ENCODE measurements around the gene OR10G7.
A peak's percentile ranks its signal among the peaks of the same experiment; 100 is the strongest.

OR10G7 gene

GRCh38 chr11:124041254-124041653 is at the start of gene OR10G7:
Gene OR10G7 (minus strand): TSS chr11:124041325. CDS start chr11:124039001, 2,324 bp downstream.
- no peak for DNase-seq (ENCODE audit: low read depth)

GRCh38 chr11:124085997-124086846 is 45.1 kb upstream of the OR10G7 start:
- DNase-seq (ENCODE audit: low read depth) = no peak

GRCh38 chr11:124085583-124085982 is 44.5 kb upstream of the OR10G7 start:
- no peak for DNase-seq (ENCODE audit: low read depth)

DNA sequence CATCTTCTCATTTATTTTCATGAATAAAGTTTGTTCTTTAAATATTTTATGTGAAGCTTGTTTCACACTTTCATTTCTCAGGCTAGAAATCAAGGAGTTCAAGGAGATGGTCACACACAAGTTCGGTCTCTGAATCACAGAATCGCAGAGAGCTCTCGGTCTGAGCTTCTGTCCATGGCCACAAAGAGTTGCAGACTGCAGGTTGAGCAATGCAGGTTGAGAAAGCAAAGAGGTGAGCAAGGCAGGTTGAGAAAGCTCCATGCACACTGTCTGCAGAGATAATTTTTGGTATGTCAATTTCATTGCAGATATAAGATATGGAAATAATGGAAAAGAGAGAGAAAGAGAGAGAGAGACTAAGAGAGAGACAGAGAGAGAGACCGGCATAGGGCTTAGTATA is 41.2 kb upstream of the OR10G7 start:
- no peak for DNase-seq (ENCODE audit: low read depth)

DNA sequence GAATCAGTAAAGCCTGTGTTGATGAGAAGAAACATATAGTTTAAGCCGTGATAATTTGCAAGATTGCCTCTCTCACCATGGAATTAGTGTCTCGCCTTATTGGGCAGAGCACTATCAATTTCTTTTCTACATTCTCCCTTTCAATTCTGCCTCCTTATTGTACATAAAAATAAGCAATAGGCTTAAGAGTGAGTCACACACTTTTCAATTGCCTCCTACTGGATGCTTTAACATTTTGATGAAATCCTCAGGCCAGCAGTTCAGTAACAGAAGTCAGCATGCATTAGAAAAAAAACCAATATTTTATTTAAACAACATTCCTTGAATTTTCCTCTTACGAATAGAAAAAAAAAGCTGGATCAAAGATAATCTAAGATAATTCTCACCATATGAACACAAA is 40.4 kb upstream of the OR10G7 start:
- DNase-seq (ENCODE audit: low read depth) = no peak

GRCh38 chr11:124080327-124081001 is 39.3 kb upstream of the OR10G7 start:
- DNase-seq (ENCODE audit: low read depth) = no peak

DNA sequence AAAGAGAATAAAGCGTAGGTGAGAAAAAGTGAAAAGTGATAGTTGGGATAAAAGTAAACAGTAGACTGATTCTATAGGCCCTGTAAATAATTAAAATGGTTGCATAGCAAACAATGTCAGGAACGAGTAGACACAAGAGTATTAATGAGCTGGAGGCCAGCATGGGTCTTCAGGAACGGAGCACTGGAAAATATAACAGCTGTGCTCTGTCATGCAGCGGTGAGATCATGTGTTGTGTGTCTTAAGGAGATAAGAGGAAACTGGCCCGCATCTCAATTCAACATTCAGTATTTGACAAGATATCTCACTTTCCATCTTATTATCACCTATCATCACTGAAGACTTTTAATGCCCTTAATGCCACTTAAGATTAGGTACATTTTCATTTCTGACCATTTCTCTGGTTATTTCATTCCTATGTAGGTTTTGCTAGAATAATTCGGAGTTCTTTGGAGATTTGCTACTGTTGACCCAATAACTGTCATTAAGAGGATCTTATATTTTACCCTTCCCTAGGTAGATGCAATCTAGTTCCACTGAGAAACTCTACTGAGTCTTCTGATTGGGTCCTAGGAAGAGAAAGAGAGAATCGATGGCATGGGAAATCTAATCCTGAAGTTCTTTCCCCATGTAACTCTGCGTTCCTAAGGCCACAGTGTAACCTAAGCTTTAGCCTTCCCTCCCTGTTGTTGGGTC is 38.7 kb upstream of the OR10G7 start:
- DNase-seq (ENCODE audit: low read depth) = no peak

- no peak for DNase-seq (ENCODE audit: low read depth)
Measured at GRCh38 chr11:124078591-124078990, 37.5 kb upstream of the OR10G7 start.

- DNase-seq (ENCODE audit: low read depth) = no peak
Measured at GRCh38 chr11:124077266-124077665, 36.1 kb upstream of the OR10G7 start.

- no peak for DNase-seq (ENCODE audit: low read depth)
Measured at GRCh38 chr11:124075841-124076651, 34.9 kb upstream of the OR10G7 start.

- no peak for DNase-seq (ENCODE audit: low read depth)
Measured at GRCh38 chr11:124075492-124075840, 34.3 kb upstream of the OR10G7 start.

- DNase-seq (ENCODE audit: low read depth) = no peak
Measured at GRCh38 chr11:124074554-124074953, 33.4 kb upstream of the OR10G7 start.

DNA sequence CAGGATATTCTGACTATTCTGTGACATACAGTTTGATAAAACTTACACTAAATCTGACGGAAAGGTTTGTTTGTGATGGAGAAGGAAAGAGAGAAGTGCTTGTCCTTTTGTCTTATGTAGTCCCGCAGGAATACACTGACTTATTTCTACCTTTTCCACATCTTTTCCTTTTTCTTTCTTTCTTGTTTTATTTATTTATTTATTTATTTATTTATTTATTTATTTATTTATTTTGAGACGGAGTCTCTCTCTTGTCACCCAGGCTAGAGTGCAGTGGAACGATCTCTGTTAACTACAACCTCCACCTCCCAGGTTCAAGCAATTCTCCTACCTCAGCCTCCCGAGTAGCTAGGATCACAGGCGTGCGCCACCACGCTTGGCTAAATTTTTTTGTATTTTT is 31.0 kb upstream of the OR10G7 start:
- DNase-seq (ENCODE audit: low read depth) = no peak

DNA sequence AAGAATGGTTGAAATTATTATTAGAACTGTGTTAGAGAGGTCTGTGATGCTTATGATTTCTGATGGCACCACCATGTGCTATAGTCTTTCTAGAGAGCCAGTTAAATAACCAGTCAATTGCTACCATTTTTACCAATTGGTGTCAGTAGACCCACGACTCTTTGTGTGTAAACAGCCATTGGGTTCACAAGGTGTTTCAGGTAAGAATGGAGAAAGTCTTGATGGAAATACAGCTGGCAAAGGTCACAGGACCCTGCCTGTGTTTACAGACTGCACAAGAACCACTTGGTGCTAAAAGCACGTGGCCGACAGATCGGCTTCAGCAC is 30.5 kb upstream of the OR10G7 start:
- DNase-seq (ENCODE audit: low read depth) = no peak

GRCh38 chr11:124070915-124071622 is 29.9 kb upstream of the OR10G7 start:
- DNase-seq (ENCODE audit: low read depth) = peak; percentile 38

DNA sequence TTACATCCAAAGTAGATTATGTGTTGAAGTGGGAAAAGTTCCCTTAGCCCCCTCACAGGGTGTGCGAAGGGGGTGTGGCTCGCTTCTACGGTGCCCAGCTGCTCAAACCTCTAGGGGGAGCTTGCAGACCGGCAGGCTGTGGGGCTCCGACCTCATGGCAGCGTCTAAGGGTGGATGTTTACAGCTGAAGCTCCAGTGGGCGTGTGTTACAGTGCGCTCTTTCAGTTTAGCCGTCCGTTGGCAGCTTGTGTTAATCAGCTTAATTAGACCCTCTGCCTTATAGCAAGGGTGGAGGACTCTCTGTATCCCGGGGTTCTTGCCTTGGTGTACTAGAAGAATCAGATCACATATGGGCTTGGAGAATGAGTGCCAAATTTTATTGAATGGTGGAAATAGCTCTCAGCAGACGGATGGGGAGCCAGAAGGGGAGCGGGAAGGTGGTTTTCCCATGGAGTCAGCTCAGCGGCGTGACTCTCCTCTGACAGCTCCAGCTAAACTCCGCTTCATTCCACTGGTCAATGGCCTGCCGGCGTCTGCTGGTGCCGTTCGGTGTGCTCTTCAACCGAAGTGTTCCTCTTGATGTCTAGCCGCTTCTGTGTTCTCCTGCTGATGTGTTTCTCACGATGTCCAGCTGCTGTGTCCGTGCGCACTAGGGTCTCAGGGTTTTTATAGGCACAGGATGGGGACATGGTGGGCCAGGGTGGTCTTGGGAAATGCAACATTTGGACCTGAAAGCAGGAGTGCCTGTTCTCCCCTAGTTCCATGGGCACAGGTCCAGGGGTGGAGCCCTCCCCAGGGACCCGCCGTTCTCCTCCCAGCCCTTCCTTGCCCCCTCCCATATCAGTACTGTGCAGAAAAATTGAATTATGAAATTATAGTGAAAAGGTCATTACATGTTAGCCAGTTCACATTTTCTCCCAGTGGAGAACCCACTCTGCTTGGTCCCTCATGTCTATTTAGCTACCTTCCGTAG is 28.6 kb upstream of the OR10G7 start:
- DNase-seq (ENCODE audit: low read depth) = no peak

DNA sequence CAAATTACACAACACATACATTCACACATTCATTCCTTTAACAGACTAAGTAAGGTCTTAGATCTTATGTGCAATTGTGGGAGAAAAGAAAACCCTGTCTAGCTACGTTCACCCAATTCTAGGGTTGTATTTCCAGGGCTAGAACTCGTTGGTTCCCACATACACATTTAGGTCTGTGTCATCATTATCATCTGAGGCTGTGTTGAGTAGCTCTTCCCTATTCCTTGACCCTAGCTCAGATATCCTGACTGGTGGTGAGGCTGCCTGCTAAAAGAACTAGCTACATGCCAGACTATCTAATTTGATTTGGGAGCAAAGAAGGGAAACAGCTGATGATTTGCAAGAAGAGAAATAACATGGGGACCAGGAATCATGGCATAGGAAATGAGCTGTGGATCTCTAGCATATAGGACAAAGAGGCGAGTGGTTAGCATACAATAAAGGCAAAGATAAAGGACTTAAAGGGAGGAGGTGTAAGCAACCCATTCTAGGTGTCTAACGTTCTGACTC is 27.5 kb upstream of the OR10G7 start:
- no peak for DNase-seq (ENCODE audit: low read depth)

- no peak for DNase-seq (ENCODE audit: low read depth)
Measured at GRCh38 chr11:124052966-124053365, 11.8 kb upstream of the OR10G7 start.

GRCh38 chr11:124050748-124051147 is 9.6 kb upstream of the OR10G7 start:
- DNase-seq (ENCODE audit: low read depth) = no peak

GRCh38 chr11:124043420-124043819 is 2.3 kb upstream of the OR10G7 start:
- no peak for DNase-seq (ENCODE audit: low read depth)
